Stimulated activated CD8-positive, alpha-beta memory T cell treated with anti-CD3 and anti-CD28 coated beads, Interleukin-15, amount 100 ng/mL, for 4 hours (primary cell): ENCODE results near the gene CDC25A.
A peak's percentile ranks its signal among the peaks of the same experiment; 100 is the strongest.

Experiments used
- DNase-seq, 2 donors: peaks; one replicate each; pipeline ENCODE4 v3.0.0-alpha.2; 2020; ENCODE audit warnings: low read depth in 2 of 2

The CDC25A gene

GRCh38 chr3:48141604-48142137 is 46.5 kb downstream of the CDC25A start:
- DNase-seq: no peak

GRCh38 chr3:48140936-48141603 is 47.1 kb downstream of the CDC25A start:
- no peak for DNase-seq

GRCh38 chr3:48140336-48140757 is 47.9 kb downstream of the CDC25A start:
- no peak for DNase-seq

DNA sequence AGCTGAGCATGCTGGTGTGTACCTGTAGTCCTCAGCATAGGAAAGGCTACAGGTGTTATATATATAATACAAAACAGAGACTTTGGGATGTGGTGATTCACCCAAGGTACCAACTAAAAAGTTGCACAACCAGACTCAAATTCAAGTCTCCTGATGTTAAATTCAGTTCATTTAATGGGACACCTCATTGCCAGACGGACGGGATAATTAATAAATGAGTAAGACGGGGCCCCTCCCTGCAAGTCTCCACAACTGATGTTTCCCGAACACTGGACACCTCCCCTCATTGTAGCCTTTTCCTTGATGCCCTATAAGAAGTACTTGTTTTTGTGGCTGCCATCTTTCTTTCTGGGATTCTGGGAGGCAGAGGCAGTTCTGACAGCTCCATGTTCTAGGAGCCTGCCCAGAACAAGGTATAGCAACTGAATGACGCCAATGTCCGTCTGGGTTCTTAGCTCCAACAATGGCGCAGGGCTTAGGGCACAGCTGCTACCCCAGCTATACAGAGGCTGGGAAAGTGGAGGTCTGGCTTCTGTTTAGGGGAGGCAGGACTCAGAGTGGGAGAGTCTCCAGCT is 50.7 kb downstream of the CDC25A start:
- DNase-seq: no peak

DNA sequence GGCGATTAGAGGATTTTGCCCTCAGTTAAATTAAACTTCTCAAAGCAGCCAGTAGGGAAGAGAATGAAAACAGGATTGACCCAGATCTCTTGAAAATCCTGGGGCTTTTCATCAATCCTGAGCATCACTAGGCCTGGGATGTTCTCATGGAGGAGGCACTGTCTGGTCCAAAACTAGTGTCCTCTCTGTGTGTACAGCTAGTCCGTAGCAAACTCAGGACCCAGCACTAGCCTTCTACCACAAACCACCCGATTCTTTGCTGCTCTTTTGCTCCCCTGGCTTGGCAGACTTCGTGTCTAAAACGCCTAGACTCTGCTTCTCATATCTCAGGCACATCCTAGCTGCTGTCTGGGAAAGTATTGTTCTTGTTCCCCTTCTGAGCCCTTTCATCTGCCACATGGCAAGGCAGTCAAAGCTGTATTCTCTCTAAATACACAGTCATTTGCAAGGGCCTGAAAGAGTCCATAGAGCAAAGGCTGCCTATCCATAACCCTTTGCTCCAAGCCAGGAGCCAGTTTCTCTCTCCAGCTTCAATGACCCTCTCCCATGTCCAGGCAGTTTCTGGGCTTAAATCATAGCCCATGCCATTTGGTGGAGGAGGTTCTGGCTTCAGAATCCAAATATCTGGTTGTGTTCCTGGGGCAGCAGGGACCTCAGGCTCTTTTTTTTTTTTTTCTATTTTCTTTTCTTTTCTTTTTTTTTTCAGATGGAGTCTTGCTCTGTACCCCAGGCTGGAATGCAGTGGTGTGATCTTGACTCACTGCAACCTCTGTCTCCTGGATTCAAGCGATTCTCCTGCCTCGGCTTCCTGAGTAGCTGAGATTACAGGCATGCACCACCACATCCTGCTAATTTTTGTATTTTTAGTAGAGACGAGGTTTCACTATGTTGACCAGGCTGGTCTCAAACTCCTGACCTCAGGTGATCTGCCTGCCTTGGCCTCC is 52.4 kb downstream of the CDC25A start:
- DNase-seq: no peak

- DNase-seq: no peak
Measured at GRCh38 chr3:48130321-48130904, 57.8 kb downstream of the CDC25A start.

- no peak for DNase-seq
Measured at GRCh38 chr3:48129921-48130320, 58.3 kb downstream of the CDC25A start.

GRCh38 chr3:48128774-48129173 is 59.4 kb downstream of the CDC25A start:
- DNase-seq: no peak

- DNase-seq: no peak
Measured at GRCh38 chr3:48125886-48126622, 62.2 kb downstream of the CDC25A start.

- no peak for DNase-seq
Measured at GRCh38 chr3:48125013-48125705, 63.1 kb downstream of the CDC25A start.

DNA sequence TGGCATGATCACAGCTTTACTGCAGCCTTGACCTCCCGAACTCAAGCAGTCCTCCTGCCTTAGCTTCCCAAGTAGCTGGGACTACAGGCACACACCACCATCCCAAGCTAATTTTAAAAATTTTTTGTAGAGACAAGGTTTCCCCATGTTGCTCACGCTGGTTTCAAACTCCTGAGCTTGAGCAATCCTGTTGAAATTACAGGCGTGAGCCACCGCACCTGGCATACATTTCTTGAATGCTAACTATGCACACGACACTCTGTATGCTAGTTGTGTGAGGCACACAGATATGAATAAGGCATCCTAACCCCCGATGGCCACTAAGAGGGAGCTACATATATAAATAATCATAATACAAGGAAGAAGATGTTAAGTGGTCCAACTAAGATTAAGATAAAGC is 64.9 kb downstream of the CDC25A start:
- no peak for DNase-seq

DNA sequence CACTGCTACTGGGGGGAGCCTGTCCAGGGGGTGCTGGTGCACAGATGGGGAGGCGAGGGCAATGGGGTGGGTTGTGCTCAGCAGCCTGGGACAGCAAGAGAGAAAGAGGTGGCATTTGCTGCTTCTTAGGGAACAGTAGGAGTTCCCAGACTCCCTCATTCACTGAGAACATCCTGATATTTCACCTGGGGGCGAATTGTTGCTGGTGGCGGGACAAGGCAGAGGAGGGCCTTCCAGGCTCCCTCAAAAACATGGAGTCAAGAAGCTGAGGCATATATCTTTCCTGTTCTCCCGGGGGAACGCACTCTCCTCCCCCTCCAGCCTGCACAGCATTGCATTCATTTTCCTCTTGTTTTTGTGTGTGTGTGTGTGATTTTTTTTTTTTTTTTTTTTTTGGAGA is 65.7 kb downstream of the CDC25A start:
- no peak for DNase-seq

- no peak for DNase-seq
Measured at GRCh38 chr3:48120223-48120622, 68.0 kb downstream of the CDC25A start.

DNA sequence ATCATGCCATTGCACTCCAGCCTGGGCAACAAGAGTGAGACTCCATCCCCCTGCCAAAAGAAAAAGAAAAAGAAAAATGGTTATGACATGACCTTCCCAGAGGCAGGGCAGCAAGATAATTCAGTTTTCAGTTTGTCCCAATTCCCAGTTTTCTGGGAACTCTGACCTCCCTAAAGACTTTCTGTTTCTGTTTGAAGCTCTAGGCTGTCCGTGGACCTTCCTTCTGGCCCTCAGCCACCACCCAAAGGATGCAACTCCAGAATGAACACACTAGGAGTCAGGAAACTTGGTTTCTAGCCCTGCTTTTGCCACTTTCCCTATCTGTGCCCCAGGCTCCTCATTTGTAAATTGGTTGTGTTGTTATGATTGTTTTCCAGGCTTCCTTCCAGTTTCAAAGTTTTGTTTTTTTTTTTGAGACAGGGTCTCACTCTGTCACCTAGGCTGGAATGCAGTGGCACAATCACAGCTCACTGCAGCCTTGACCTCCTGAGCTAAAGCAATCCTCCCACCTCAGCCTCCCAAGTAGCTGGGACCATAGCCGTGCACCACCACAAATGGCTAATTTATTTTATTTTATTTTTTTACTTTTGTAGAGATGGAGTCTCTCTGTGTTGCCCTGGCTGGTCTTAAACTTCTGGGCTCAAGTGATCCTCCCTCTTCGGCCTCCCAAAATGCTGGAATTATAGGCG is 68.6 kb downstream of the CDC25A start:
- no peak for DNase-seq

GRCh38 chr3:48118928-48119327 is 69.3 kb downstream of the CDC25A start:
- no peak for DNase-seq

DNA sequence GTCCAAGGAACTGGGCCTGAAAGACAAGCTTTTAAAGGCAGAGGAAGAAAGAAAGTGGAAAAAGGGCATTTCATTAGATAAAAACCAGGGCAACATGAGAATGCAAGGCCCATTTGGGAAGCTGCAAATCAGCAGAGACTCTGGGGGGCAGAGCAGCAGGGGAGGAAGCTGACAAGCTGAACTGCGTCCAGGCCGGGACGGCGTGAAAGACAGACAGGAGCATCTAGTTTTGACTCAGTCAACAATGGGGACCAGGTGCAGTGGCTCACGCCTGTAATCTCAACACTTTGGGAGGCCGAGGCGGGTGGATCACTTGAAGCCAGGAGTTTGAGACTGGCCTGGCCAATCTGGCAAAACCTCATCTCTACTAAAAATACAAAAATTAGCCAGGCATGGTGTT is 69.9 kb downstream of the CDC25A start:
- DNase-seq: no peak

- DNase-seq: no peak
Measured at GRCh38 chr3:48112813-48113212, 75.4 kb downstream of the CDC25A start.

DNA sequence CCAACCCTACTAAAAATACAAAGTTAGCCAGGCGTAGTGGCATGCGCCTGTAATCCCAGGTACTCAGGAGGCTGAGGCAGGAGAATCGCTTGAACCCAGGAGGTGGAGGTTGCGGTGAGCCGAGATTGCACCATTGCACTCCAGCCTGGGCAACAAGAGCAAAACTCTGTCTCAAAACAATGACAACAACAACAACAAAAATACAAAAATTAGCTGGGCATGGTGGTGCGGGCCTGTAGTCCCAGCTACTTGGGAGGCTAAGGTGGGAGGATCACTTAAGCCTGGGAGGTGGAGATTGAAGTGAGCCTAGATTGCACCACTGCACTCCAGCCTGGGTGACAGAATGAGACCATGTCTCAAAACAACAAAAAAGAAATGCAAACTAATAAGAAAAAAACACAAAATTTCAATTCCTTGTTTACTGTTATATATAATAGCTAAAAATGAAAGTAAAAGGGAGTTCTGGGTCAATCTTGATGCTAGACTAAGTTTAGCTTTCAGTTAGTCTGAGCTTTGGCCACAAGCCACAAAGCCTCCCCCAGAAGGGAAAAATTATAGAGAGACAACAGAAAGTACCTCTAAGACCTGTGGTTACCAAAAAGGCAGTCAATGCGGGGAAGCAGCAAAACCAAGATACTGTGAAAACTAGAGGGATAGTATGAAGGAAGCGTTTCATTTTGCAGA is 76.0 kb downstream of the CDC25A start:
- DNase-seq: peak in 1 of 2 donors; percentile 28

GRCh38 chr3:48110463-48110862 is 77.8 kb downstream of the CDC25A start:
- DNase-seq: no peak

GRCh38 chr3:48107227-48107626 is 81.0 kb downstream of the CDC25A start:
- no peak for DNase-seq
